AG04450 (cell line): ENCODE results near the gene CCDC61. TPM values are rescaled to one million over a fixed set of nuclear protein-coding genes. Genes with fewer than 3 reads are reported as not detected.

ENCODE experiments used
- CTCF ChIA-PET: fragments of 300-600, 350-600 bp; formaldehyde crosslinking; extraction: SDS; loops from one replicate; lab custom pipeline; 2022; ENCODE audit warnings: antibody characterized with exemption, inconsistent platforms; lab: Charles Lee
- POLR2A ChIA-PET: fragments of 350-600 bp; formaldehyde crosslinking; extraction: SDS; loops from one replicate; lab custom pipeline; 2021; ENCODE audit warnings: antibody characterized with exemption, inconsistent platforms; lab: Yijun Ruan, JAX
- DNase-seq: peaks from one replicate; pipeline ENCODE4 v3.0.0-alpha.2; 2011; ENCODE audit warnings: low read depth, low spot score
- H3K27ac ChIP-seq: one replicate; pipeline ENCODE4 v1.5.1; 2012; ENCODE audit warnings: low read depth, low read length, control low read depth
- H3K27me3 ChIP-seq: one replicate; pipeline ENCODE4 v1.6.0; 2012; ENCODE audit warnings: low read length; ENCODE audit not compliant: control insufficient read depth, insufficient read depth
- H3K4me3 ChIP-seq: 2 replicates; pipeline ENCODE4 v1.5.1; 2011; ENCODE audit warnings: mild to moderate bottlenecking, low read depth, low read length, control low read depth
- H3K9me3 ChIP-seq: 2 replicates; pipeline ENCODE4 v1.5.1; 2012; ENCODE audit warnings: low read length; ENCODE audit not compliant: control insufficient read depth, insufficient read depth
- polyA plus RNA-seq: library from polyadenylated mRNA; depleted of rRNA; stranded (reverse); fragments of >200 nt; gene quantifications from 2 replicates; pipeline ENCODE4 v1.2.3, GENCODE V29; 2011
- TF ChIP-seq, protein P1 (sequence below): IDR thresholded peaks from 2 replicates; pipeline ENCODE4 v1.5.1; 2011; ENCODE audit warnings: low read depth, low read length, control low read depth, inconsistent platforms

Gene CCDC61
- polyA plus RNA-seq, 1 experiment = 4.2 TPM

GRCh38 chr19:45969676-45970075 is 25.6 kb upstream of the CCDC61 start:
- TF ChIP-seq, protein P1, sequence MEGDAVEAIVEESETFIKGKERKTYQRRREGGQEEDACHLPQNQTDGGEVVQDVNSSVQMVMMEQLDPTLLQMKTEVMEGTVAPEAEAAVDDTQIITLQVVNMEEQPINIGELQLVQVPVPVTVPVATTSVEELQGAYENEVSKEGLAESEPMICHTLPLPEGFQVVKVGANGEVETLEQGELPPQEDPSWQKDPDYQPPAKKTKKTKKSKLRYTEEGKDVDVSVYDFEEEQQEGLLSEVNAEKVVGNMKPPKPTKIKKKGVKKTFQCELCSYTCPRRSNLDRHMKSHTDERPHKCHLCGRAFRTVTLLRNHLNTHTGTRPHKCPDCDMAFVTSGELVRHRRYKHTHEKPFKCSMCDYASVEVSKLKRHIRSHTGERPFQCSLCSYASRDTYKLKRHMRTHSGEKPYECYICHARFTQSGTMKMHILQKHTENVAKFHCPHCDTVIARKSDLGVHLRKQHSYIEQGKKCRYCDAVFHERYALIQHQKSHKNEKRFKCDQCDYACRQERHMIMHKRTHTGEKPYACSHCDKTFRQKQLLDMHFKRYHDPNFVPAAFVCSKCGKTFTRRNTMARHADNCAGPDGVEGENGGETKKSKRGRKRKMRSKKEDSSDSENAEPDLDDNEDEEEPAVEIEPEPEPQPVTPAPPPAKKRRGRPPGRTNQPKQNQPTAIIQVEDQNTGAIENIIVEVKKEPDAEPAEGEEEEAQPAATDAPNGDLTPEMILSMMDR = no peak
- no peak overlapping the region for H3K27ac ChIP-seq
- CTCF ChIA-PET = no interaction called here
- peaks cover 47% of the 10 kb centered on the region for H3K27me3 ChIP-seq
- peaks cover 6% of the 10 kb centered on the region; the same call in 1 of the 2 replicates for H3K9me3 ChIP-seq
- no peak overlapping the region for H3K4me3 ChIP-seq
- no peak for DNase-seq
- POLR2A ChIA-PET = no interaction called here

GRCh38 chr19:45971260-45971902 is 23.9 kb upstream of the CCDC61 start:
- CTCF ChIA-PET = no interaction called here
- no peak overlapping the region for H3K4me3 ChIP-seq
- DNase-seq = no peak
- H3K27me3 ChIP-seq = peaks cover 58% of the 10 kb centered on the region
- POLR2A ChIA-PET = no interaction called here
- H3K9me3 ChIP-seq = peaks cover 6% of the 10 kb centered on the region; the same call in 1 of the 2 replicates
- no peak overlapping the region for H3K27ac ChIP-seq
- TF ChIP-seq, protein P1 = no peak

- POLR2A ChIA-PET = no interaction called here
- TF ChIP-seq, protein P1 = no peak
- no peak overlapping the region for H3K4me3 ChIP-seq
- no peak for DNase-seq
- CTCF ChIA-PET = no interaction called here
- H3K9me3 ChIP-seq = peaks cover 6% of the 10 kb centered on the region; the same call in 1 of the 2 replicates
- H3K27me3 ChIP-seq = peaks cover 53% of the 10 kb centered on the region
- H3K27ac ChIP-seq = no peak overlapping the region
Observed at GRCh38 chr19:45972081-45972946, 23.0 kb upstream of the CCDC61 start.

DNA sequence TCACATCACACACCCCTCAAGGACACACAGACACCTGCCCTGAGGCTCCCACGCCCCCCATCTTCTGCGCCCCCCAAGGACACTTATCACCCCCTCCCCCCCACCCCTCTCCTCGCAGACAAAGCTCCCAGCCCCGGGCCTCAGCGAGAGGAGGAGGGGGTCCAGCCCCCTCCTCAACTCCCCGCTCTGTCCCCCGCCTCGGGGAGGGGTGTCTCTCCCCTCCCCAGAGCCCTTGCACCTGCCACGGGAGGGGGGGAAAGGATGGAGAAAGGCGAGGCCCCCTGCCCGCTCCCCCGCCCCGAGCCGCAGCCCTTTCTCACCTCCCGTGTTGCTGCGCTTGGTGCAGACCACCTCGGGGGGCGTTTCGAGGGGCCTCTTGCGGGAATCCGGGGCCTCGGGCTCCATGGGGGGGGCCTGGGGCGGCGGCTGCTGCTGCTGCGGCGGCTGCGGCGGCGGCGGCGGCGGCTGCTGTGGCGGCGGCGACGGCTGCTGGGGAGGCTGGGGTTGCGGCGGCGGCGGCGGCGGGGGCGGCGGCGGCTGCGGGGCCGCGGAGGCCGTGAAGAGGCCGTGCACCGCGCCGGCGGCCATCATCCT is 22.2 kb upstream of the CCDC61 start:
- POLR2A ChIA-PET = no interaction called here
- peaks cover 6% of the 10 kb centered on the region; the same call in 1 of the 2 replicates for H3K9me3 ChIP-seq
- H3K27ac ChIP-seq = no peak overlapping the region
- no peak overlapping the region for H3K4me3 ChIP-seq
- H3K27me3 ChIP-seq = peaks cover 52% of the 10 kb centered on the region
- TF ChIP-seq, protein P1 = no peak
- CTCF ChIA-PET = no interaction called here
- no peak for DNase-seq
